NCI-H1048 (cell line): ENCODE data around the gene PAM.

Source experiments
- DNase-seq: peaks from one replicate; lab custom pipeline; 2025; lab: John Stamatoyannopoulos, UW

The PAM gene

GRCh38 chr5:102815084-102815483, 60.0 kb downstream of the PAM start:
- no peak for DNase-seq

GRCh38 chr5:102815540-102816332, 60.6 kb downstream of the PAM start:
- DNase-seq = no peak

- no peak for DNase-seq
Observed at GRCh38 chr5:102818345-102818744, 63.2 kb downstream of the PAM start.

GRCh38 chr5:102818934-102819333, 63.8 kb downstream of the PAM start:
- DNase-seq = no peak

- DNase-seq = no peak
Observed at GRCh38 chr5:102819634-102820033, 64.5 kb downstream of the PAM start.

GRCh38 chr5:102823441-102823874, 68.4 kb downstream of the PAM start:
- DNase-seq = no peak

GRCh38 chr5:102826629-102827028, 71.5 kb downstream of the PAM start:
- no peak for DNase-seq

- no peak for DNase-seq
Observed at GRCh38 chr5:102830241-102830640, 75.1 kb downstream of the PAM start.

GRCh38 chr5:102832445-102832844, 77.3 kb downstream of the PAM start:
- DNase-seq = no peak

- DNase-seq = no peak
Observed at GRCh38 chr5:102833146-102833545, 78.0 kb downstream of the PAM start.

GRCh38 chr5:102834438-102834964, 79.4 kb downstream of the PAM start:
- DNase-seq = no peak

- no peak for DNase-seq
Observed at GRCh38 chr5:102835717-102836116, 80.6 kb downstream of the PAM start.

GRCh38 chr5:102841021-102841420, 85.9 kb downstream of the PAM start:
- DNase-seq = no peak

- no peak for DNase-seq
Observed at GRCh38 chr5:102843997-102844396, 88.9 kb downstream of the PAM start.

GRCh38 chr5:102845041-102845440, 89.9 kb downstream of the PAM start:
- DNase-seq = no peak

GRCh38 chr5:102850503-102850902, 95.4 kb downstream of the PAM start:
- no peak for DNase-seq

- no peak for DNase-seq
Observed at GRCh38 chr5:102853680-102854079, 98.6 kb downstream of the PAM start.

- DNase-seq = no peak
Observed at GRCh38 chr5:102855681-102856388, 100.7 kb downstream of the PAM start.

GRCh38 chr5:102856389-102856777, 101.3 kb downstream of the PAM start:
- DNase-seq = no peak

- no peak for DNase-seq
Observed at GRCh38 chr5:102857076-102857818, 102.1 kb downstream of the PAM start.

- no peak for DNase-seq
Observed at GRCh38 chr5:102858221-102858620, 103.1 kb downstream of the PAM start.

- DNase-seq = no peak
Observed at GRCh38 chr5:102858808-102859207, 103.7 kb downstream of the PAM start.

GRCh38 chr5:102860035-102860434, 104.9 kb downstream of the PAM start:
- DNase-seq = no peak
